ENCODE results near the gene SMAD1.
"Not testable (repeated sequence)": the region's sequence is repeated elsewhere in the genome, so short reads cannot be mapped to it uniquely, and the experiment has no call there.

The SMAD1 gene

DNA sequence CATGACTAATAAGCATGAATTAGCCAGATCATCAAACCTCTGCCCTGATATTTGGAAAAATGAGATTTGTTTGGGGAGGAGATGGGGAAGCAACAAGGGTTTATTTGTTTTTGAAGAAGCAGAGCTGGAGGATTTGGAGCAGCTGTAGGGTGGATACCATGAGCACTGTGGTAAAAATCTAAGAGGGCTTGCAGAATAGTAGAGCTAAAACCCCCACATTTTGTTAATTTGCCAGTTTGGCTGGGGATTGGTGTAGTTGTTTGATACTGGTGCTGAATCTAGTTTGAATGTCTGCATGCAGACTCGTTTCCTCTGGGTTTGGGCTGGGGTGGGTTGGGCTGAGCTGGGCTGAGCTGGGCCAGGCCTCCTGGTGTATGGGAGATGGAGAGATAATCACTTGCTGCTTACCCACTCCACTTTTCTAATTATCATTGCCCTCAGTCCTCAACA lies 43.7 kb downstream of the SMAD1 start:
- DNase-seq (ENCODE audit: low read depth in 1 of 2, low spot score in 1 of 2): no peak

DNA sequence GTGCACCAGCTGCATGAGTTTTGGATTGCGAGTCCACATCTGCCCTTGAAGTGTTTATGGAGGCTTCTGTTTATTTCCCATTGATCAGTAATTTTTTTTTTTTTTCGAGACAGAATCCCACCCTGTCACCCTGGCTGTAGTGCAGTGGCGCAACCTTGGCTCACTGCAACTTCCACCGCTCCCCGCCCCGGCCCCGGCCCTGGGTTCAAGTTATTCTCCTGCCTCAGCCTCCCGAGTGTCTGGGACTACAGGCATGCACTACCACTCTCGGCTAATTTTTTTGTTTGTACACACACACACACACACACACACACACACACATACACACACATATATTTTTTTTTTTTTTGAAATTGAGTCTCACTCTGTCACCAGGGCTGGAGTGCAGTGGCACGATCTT lies 46.1 kb downstream of the SMAD1 start:
- DNase-seq (ENCODE audit: low read depth in 1 of 2, low spot score in 1 of 2): no peak

DNA sequence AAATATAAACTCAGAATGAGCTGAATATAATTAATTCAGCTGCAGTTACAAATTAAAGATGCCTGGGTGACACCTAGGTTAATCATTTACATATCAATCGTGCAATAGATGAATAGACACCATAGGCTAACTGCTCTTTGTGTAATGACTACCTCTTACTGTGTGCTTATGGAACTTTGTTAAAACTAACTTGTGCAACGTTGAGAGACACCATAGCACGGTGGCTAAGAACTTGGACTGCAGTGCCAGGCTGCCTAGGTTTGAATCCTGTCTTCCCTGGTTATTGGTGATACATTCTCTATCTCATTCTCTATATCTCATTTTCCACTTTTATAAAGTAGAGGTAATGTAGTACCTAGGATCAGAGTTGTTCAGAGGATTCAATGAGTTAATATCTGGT lies 46.9 kb downstream of the SMAD1 start:
- DNase-seq (ENCODE audit: low read depth in 1 of 2, low spot score in 1 of 2): no peak

DNA sequence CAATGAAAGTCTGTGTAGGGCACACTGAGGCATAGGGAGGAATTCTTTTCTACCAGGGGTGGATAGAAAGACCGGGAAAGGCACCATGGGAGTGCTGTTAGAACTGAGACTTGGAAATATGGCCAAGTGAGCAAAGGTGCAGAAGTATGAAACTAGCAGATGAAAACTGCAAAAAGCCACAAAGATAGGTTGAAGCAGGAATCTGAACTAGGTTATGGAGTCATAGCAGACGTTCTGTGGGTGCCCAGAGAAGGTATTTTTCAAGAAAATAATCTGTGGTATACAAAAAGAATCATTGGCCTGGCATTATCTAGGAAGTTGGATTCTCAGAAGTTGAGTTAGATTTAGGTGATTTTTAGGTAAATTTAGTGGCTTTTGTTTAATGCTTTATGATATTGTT lies 48.5 kb downstream of the SMAD1 start:
- DNase-seq (ENCODE audit: low read depth in 1 of 2, low spot score in 1 of 2): no peak

DNA sequence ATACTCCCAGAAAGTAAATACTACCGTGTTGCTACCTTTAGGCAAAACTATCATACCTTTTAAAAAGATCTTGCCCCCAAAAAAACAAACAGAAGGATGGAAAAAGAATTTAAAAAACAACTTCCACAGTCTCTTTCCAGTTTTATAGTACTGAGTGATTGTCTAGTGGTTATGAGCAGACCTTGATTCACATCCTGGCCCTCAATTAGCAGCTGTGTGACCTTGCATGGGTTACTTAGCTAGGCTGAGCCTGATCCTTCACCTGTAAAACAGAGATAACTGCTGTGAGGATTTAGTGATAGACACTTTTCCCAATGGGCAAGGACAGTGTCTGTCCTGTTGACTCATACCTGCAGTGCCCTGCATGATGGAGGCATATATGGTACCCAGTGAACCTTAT lies 49.0 kb downstream of the SMAD1 start:
- DNase-seq (ENCODE audit: low read depth in 1 of 2, low spot score in 1 of 2): no peak

DNA sequence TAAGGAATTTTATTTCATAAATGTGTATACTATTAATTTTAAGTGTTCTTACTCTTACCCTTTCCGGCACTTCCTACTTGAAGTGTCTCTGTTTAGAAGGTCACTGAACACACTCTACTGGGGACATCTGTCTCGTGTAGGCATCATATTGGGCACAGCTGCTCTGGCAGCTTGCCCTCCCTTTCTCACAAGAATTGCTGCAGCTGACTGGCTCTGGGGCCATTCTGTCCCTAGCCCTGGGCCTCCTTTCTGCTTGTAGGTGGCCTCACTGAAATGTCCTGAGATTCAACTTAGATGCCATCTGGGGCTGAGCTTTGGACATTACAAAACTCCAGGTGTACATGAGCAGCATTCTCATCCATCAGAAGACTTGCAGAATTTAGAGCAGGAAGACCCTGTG lies 49.6 kb downstream of the SMAD1 start:
- no peak for DNase-seq (ENCODE audit: low read depth in 1 of 2, low spot score in 1 of 2)

DNA sequence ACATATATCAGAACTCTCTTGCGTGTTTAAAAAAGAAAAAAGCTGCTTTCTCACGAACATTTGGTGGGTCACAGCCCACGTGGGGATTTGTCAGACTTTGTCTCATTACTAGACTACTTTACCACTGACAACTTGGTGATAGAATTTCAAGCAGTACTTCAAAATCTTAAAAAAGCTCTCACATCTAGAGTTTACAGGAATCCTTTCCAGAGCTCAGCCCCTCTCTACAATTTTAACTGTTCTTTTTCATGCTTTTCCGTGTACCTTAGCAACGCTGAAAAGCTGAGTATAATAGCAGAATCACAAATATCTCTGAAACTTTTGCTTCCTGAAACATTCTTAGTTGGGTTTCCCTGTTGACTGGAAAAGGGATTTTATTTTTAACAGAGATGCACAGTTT lies 50.2 kb downstream of the SMAD1 start:
- DNase-seq (ENCODE audit: low read depth in 1 of 2, low spot score in 1 of 2): no peak

DNA sequence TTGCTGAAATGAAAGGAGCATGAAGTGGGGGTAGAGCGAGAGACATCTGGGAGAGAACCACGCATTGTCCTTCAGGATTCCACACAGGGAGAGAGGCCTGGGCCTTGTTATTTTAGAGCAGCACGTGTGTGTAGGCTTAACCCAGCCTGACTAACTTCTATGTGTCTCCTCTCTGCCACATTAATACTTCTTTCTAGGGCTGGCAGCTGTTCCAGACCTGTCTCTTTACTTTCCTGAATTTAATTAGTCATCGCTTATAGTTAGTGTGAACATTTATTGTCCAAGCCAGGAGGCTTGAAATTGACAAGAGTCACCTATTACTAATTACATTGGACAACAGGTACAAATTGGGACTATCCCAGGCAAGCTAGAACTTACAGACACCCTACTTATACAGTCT lies 51.3 kb downstream of the SMAD1 start:
- DNase-seq (ENCODE audit: low read depth in 1 of 2, low spot score in 1 of 2): no peak

DNA sequence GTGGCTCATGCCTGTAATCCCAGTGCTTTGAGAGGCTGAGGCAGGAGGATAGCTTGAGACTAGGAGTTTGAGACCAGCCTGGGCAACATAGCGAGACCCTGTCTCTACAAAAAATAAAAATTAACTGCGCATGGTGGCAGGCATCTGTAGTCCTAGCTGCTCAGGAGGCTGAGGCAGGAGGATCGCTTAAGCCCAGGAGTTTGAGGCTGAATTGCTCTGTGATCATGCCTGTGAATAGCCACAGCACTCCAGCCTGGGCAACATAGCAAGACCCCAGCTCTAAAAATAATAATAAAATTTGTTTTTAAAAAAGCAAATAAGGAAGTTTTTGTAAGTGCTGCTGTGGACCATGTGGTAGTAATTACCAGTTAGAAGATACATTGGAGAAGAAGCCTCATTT lies 51.8 kb downstream of the SMAD1 start:
- DNase-seq (ENCODE audit: low read depth in 1 of 2, low spot score in 1 of 2): not testable (repeated sequence)

DNA sequence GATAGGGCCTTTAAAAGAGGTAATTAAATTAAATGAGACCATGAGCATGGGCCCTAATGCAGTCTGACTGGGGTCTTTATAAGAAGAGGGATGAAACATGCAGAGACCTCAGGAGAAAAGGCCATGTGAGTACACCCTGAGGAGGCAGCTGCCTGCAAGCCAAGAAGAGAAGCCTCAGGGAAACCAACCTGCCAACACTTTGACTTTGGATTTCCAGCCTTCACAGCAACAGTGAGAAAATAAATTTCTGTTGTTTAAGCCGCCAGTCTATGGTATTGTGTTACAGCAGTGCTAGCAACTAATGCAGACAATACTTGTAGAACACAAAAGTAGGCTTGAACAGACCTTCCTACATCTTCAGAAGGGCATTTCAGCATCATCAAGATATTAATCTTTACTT lies 52.3 kb downstream of the SMAD1 start:
- DNase-seq (ENCODE audit: low read depth in 1 of 2, low spot score in 1 of 2): no peak

DNA sequence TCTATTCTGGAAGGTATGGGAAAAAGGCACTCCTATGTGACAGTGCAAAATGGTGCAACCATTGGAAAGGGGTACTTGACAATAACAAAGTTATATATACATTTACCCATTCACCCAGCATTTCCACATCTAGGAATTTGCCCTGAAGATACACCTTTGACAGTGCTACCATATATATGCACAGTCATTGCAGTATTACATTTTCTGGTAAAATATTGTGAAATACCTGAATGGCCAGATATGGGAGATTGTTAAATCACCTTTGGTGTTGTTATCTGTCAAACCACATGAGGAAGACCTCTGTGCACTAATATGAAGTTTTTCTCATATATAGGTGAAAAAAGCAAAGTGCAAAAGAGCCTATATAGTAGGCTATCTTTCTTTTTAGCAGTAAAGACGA lies 53.5 kb downstream of the SMAD1 start:
- no peak for DNase-seq (ENCODE audit: low read depth in 1 of 2, low spot score in 1 of 2)

DNA sequence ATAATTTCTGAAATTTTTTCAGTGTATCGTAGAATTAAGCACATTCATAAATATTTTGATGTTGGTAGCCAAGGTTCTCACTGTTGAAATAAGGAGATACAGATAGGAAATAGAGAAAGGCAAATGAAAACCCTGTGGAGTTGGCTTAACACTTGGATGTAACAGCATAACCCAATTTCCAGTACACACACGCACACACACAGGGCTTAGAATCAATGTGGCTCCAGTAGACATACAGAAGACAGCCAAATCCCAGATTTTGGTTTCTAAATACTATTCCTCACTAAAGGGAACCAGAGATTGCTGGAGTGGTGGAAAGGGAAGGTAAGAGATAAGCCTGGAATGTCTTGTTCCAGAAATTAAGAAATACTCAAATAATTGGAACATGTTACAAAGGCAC lies 54.4 kb downstream of the SMAD1 start:
- no peak for DNase-seq (ENCODE audit: low read depth in 1 of 2, low spot score in 1 of 2)

DNA sequence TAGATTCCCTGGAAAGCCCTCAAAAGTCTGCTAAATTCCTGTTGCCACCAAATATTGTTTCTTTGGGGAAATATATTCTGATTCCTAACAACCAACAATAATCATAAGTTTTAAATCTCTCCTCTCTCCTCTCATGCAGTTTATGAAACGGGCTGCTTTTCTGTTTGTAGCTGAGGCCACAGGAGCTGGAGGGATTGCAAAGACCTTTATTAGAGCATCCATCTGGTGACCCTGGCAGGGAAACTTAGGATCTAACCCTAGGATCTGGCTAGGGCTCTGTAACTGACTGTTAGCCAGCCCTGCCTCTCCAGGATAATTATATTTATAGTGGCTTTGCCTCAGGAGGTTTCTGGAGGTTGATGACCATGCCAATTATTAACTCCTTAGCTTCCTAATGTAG lies 56.9 kb downstream of the SMAD1 start:
- no peak for DNase-seq (ENCODE audit: low read depth in 1 of 2, low spot score in 1 of 2)

DNA sequence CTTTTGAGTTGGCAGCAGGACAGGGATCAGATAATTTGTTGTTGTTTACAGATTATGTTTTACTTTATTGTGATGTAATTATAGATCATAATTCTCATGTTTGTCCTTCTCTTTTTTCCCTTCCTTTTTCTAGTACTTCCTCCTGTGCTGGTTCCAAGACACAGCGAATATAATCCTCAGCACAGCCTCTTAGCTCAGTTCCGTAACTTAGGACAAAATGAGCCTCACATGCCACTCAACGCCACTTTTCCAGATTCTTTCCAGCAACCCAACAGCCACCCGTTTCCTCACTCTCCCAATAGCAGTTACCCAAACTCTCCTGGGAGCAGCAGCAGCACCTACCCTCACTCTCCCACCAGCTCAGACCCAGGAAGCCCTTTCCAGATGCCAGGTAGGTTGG lies 58.0 kb downstream of the SMAD1 start:
- DNase-seq (ENCODE audit: low read depth in 1 of 2, low spot score in 1 of 2): no peak

DNA sequence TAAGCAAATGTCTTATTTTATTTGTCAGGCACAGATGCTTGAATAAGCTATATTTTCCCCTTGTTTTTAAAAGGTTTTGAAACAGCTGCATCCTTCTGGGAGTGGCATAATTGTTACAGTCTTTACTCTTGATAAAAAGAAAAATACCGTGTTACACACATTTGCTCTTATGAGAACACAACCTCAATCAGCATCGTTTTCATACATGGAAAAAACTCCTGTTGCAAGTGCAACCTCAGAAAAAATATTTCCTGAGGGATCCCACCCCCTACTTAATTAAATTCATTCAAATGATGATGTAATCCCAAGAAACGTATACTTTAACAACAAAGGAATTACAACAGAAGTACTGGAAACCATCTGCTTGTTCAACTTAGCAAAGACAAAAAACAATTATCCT lies 58.6 kb downstream of the SMAD1 start:
- DNase-seq (ENCODE audit: low read depth in 1 of 2, low spot score in 1 of 2): no peak

DNA sequence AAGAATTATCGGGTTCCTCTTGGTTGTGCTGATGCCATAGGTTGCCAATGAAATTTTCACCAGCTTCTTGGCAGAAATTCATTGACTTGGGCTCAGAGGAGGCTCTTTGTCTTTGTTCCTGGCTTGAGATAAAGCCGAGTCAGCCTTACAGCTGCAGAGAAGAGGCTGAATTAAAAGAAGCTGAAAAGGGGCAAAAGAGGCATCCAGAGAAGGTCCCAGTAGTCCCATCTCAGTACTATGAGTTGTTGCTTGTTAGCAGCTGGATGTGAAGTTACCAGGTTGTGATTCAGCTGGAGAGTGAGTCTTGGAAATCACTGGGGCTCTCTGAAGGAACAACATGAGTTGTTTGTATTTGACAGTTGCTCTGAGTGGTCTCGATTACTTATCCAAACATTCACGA lies 59.7 kb downstream of the SMAD1 start:
- DNase-seq (ENCODE audit: low read depth in 1 of 2, low spot score in 1 of 2): no peak

DNA sequence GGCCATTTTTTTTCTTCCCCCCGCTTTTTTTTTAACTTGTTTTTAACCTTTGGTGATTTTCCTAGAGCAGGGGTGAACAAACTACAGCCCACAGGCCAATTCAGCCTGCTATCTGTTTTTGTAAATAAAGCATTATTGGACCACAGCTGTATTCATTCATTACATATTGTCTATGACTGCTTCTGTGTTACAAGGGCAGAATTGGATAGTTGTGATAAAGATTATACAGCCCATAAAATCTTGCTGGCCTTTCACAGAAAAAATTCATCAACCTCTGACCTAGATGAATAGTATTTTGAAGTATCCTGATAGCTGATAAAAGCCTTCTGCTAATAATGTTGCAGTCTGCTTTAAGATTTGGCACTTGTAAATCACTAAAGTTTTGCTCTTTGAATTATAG lies 63.4 kb downstream of the SMAD1 start:
- DNase-seq (ENCODE audit: low read depth in 1 of 2, low spot score in 1 of 2): no peak

DNA sequence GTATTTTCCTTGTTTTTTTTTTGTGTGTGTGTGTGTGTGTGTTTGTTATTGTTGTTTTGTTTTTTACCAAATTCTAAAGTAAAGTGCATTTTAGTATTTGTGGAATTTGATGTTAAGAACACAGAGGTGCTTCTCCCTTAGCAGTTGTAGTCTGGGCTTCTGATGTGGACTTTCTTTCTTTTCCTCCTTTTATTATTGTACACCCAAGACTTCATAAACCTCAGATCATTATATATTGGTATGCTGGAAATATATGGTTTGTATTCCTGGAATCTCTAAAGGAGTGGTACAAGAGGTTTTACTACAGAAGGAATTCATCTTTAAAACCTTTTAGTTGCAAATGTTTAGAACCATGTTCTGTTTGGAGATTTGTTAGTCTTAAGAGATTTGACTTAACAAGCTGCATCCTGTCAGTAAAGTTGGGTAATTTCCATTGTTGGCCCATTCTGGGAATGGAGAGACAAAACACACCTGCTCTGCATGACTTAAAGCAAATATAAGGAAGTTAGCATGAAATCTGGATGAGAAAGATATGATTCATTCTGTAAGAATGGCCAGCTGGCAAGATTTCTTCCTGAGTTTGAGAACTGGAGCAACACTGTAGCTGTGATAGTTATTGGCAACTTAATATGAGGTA lies 64.0 kb downstream of the SMAD1 start:
- no peak for DNase-seq (ENCODE audit: low read depth in 1 of 2, low spot score in 1 of 2)

DNA sequence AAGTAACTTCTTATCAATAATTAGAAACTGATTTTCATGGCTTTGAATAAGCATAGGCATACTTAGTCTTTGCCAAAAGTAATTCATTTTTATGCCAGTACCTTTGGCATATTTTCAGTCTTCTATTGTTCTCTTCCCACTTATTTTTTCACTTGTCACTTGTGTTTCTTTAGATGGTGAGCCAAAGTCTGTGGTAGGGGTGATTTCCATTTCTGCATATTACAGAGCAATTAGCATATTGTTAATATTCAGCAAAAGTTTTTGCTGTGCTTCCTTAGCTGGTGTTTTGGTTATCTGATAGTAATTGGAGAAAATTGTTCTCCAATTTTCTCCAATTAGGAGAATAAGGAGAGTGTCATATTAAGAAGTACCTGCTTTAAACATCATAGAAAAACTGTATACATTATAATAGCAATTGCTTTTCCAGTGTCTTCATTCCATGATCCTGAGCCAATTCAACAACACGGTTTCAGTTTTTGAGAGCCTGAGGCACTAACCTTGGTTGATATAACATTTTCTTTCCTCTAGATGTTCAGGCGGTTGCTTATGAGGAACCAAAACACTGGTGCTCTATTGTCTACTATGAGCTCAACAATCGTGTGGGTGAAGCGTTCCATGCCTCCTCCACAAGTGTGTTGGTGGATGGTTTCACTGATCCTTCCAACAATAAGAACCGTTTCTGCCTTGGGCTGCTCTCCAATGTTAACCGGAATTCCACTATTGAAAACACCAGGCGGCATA lies 64.7 kb downstream of the SMAD1 start:
- DNase-seq (ENCODE audit: low read depth in 1 of 2, low spot score in 1 of 2): no peak

DNA sequence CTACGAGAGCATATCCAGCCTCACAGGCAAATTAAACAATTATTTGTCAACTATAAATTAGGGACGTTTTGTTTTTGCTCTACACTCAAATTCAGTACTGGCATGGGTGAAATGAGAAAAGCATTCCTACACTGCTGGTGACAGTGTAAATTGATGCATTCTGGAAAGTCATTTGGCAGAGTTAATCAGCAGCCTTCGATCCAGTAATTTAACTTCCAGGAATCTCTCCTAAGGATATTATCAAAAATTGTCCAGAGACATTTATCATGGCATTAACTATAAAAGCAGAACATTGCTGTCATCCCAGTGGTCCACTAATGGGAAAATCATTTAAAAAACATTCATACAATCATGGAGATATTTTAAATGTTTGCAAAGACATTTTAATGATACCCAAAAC lies 70.0 kb downstream of the SMAD1 start:
- no peak for DNase-seq (ENCODE audit: low read depth in 1 of 2, low spot score in 1 of 2)

DNA sequence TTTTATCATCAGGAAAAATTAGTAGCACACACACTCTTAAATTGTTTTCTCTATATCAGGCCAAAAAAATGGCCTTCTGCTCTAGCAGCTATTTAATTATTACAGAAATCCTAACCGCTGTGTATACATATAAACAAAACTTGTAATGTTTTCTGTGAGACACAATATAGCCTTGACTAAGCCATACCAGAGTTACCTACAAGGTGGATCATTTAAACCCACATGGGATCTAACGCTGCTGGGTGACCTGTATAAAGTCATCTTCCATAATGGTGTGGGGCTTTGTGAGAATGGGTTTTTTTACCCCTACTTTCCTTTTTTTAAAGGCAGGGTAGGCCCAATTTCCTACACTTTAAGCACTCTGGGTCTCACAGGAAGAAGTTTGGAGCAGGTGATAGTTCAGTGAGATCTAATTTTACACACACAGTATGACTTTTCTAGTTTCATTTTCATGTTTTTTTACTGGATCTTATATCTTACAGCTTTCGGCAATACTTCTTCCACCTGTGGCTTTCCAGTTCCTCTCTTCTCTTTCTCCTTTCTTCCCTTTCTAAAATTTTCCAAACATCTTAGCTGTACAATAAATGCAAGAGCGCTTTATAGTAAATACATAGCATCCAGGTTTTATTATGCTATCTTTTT lies 70.6 kb downstream of the SMAD1 start:
- DNase-seq (ENCODE audit: low read depth in 1 of 2, low spot score in 1 of 2): no peak

DNA sequence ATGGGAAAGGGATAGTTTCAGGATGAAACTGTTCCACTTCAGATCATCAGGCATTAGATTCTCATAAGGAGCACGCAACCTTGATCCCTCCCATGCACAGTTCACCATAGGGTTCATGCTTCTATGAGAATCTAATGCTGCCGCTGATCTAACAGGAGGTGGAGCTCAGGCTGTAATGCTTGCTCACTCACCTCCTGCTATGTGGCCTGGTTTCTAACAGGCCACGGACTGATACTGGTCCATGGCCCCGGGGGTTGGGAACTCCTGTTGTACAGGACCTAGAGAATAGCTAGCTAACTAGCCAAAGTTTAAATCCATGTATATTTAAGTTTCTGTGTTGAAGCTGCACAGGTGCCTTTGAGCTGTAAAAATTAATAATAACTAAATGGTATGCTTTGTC lies 71.7 kb downstream of the SMAD1 start:
- no peak for DNase-seq (ENCODE audit: low read depth in 1 of 2, low spot score in 1 of 2)

DNA sequence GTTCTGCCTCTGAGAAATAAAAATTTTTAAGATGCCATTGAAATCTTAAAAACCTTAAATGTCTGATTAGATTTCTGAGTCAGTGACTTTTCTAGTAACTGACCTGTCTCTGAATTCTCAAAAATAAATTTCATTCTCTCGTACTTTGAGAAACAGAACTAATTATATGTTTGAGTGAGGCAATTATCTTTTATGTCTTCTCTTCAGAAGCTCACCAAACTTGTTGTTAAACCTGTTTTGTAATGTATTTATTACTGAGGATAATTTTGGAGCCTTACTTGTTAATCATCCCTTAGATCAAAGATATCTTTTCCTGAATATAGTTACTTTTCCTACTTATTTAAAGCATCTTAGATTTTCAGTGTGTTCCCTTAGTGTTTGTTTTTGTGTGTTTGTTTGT lies 73.0 kb downstream of the SMAD1 start:
- DNase-seq (ENCODE audit: low read depth in 1 of 2, low spot score in 1 of 2): no peak
